ENCODE measurements around the gene INSL3. TPM values are rescaled to one million over a fixed set of nuclear protein-coding genes. Genes with fewer than 3 reads are reported as not detected.

The INSL3 gene
- total and polyA plus RNA-seq, 2 donors (not counting 1 experiment from before 2014, with no cell fraction given): 3.4 to 3.6 TPM

GRCh38 chr19:17806945-17807344 is 14.4 kb downstream of the INSL3 start:
- Histone ChIP-seq H3K4me2 (replicated peaks; ENCODE audit: low read depth, low read length, poor library complexity, severe bottlenecking) (no peak overlapping the region), H3K27me3 (replicated peaks in 1 of 4; ENCODE audit: control extremely low read depth in 1 of 4, control insufficient read depth in 3 of 4, insufficient read depth in 4 of 4, low read length in 3 of 4) (peaks cover 0 to 17% (median 2%) of the 10 kb centered on the region in 4 experiments), H4K20me1 (ENCODE audit: control insufficient read depth, insufficient read depth, low read length, poor library complexity, severe bottlenecking) (no peaks in the 10 kb centered on the region), H3K36me3 (replicated peaks in 1 of 2; ENCODE audit: control extremely low read depth in 1 of 2, control insufficient read depth in 1 of 2, extremely low read depth in 1 of 2, insufficient read depth in 2 of 2, low read length in 1 of 2) (no peaks in the 10 kb centered on the region), H2AFZ (ENCODE audit: insufficient read depth, low read depth, low read length, poor library complexity, severe bottlenecking) (no peak overlapping the region), H3K4me3 (ENCODE audit: control extremely low read depth in 1 of 5, extremely low read depth in 1 of 5, insufficient read depth in 1 of 5, low read depth in 2 of 5, low read length in 4 of 5) (no peak overlapping the region), H3K79me2 (ENCODE audit: control insufficient read depth, insufficient read depth, low read length) (no peaks in the 10 kb centered on the region), H3K9me3 (ENCODE audit: control extremely low read depth in 1 of 3, control insufficient read depth in 2 of 3, insufficient read depth in 1 of 3, low read length in 2 of 3) (peaks cover 0 to 9% (median 0%) of the 10 kb centered on the region in 3 donors), H3K27ac (ENCODE audit: low read length in 2 of 2) (no peak overlapping the region), H3K4me1 (ENCODE audit: control insufficient read depth in 2 of 2, insufficient read depth in 2 of 2, low read length in 2 of 2) (peaks cover 8 to 24% of the 10 kb centered on the region in 2 donors), H3K9ac (ENCODE audit: low read length) (no peak overlapping the region)
- ChIA-PET CTCF (no interaction called here), POLR2A (interaction anchor here (0.7 kb wide), 1 partner anchor 139 kb away, joined by 3 read pairs; no protein-coding TSS in a partner anchor)
- DNase-seq (no peak), ATAC-seq (ENCODE audit: low read depth) (no peak)
- no peak overlapping the region for H3K27ac Mint-ChIP-seq
- H3K4me1 Mint-ChIP-seq: peaks cover 16% of the 10 kb centered on the region
- H3K9me3 Mint-ChIP-seq (ENCODE audit: insufficient read depth): no peaks in the 10 kb centered on the region
- no peak overlapping the region for H3K4me3 Mint-ChIP-seq
- intact Hi-C loops (cut with micrococcal nuclease): no loop called here
- TF ChIP-seq CTCF (IDR thresholded peaks at IDR 0.05): no peak
- TF ChIP-seq EZH2 (IDR thresholded peaks at IDR 0.05; ENCODE audit: borderline replicate concordance, insufficient read depth, low read depth, low read length, poor library complexity, severe bottlenecking): no peak
- 60% methylated on average over 1 of the region's 3 CpGs for WGBS (ENCODE audit: insufficient coverage)
- H3K27me3 Mint-ChIP-seq: peaks cover 13% of the 10 kb centered on the region

- intact Hi-C loops (cut with micrococcal nuclease): no loop called here
- peaks cover 8 to 24% of the 10 kb centered on the region in 2 donors for H3K4me1 ChIP-seq (ENCODE audit: control insufficient read depth in 2 of 2, insufficient read depth in 2 of 2, low read length in 2 of 2)
- H3K4me2 ChIP-seq (replicated peaks; ENCODE audit: low read depth, low read length, poor library complexity, severe bottlenecking): no peak overlapping the region
- ChIA-PET CTCF (no interaction called here), POLR2A (no interaction called here)
- H2AFZ ChIP-seq (ENCODE audit: insufficient read depth, low read depth, low read length, poor library complexity, severe bottlenecking): no peak overlapping the region
- DNase-seq: no peak
- TF ChIP-seq EZH2 (IDR thresholded peaks at IDR 0.05; ENCODE audit: borderline replicate concordance, insufficient read depth, low read depth, low read length, poor library complexity, severe bottlenecking) (no peak), CTCF (IDR thresholded peaks at IDR 0.05) (no peak)
- H3K79me2 ChIP-seq (ENCODE audit: control insufficient read depth, insufficient read depth, low read length): no peaks in the 10 kb centered on the region
- H3K4me3 Mint-ChIP-seq: no peak overlapping the region
- ATAC-seq (ENCODE audit: low read depth): no peak
- no peaks in the 10 kb centered on the region for H3K9me3 Mint-ChIP-seq (ENCODE audit: insufficient read depth)
- H3K9ac ChIP-seq (ENCODE audit: low read length): no peak overlapping the region
- no peak overlapping the region for H3K4me3 ChIP-seq (ENCODE audit: control extremely low read depth in 1 of 5, extremely low read depth in 1 of 5, insufficient read depth in 1 of 5, low read depth in 2 of 5, low read length in 4 of 5)
- H3K36me3 ChIP-seq (replicated peaks in 1 of 2; ENCODE audit: control extremely low read depth in 1 of 2, control insufficient read depth in 1 of 2, extremely low read depth in 1 of 2, insufficient read depth in 2 of 2, low read length in 1 of 2): no peaks in the 10 kb centered on the region
- H3K27me3 ChIP-seq (replicated peaks in 1 of 4; ENCODE audit: control extremely low read depth in 1 of 4, control insufficient read depth in 3 of 4, insufficient read depth in 4 of 4, low read length in 3 of 4): peaks cover 0 to 16% (median 1%) of the 10 kb centered on the region in 4 experiments
- no peaks in the 10 kb centered on the region for H4K20me1 ChIP-seq (ENCODE audit: control insufficient read depth, insufficient read depth, low read length, poor library complexity, severe bottlenecking)
- peaks cover 11% of the 10 kb centered on the region for H3K27me3 Mint-ChIP-seq
- no peak overlapping the region for H3K27ac ChIP-seq (ENCODE audit: low read length in 2 of 2)
- peaks cover 16% of the 10 kb centered on the region for H3K4me1 Mint-ChIP-seq
- no peak overlapping the region for H3K27ac Mint-ChIP-seq
- H3K9me3 ChIP-seq (ENCODE audit: control extremely low read depth in 1 of 3, control insufficient read depth in 2 of 3, insufficient read depth in 1 of 3, low read length in 2 of 3): peaks cover 0 to 6% (median 0%) of the 10 kb centered on the region in 3 donors
- WGBS (ENCODE audit: insufficient coverage): 94% methylated on average over 4 of the region's 4 CpGs
Measured at GRCh38 chr19:17805427-17805826, 15.9 kb downstream of the INSL3 start.
